ENCODE measurements around the gene XYLT1.

XYLT1 gene

DNA sequence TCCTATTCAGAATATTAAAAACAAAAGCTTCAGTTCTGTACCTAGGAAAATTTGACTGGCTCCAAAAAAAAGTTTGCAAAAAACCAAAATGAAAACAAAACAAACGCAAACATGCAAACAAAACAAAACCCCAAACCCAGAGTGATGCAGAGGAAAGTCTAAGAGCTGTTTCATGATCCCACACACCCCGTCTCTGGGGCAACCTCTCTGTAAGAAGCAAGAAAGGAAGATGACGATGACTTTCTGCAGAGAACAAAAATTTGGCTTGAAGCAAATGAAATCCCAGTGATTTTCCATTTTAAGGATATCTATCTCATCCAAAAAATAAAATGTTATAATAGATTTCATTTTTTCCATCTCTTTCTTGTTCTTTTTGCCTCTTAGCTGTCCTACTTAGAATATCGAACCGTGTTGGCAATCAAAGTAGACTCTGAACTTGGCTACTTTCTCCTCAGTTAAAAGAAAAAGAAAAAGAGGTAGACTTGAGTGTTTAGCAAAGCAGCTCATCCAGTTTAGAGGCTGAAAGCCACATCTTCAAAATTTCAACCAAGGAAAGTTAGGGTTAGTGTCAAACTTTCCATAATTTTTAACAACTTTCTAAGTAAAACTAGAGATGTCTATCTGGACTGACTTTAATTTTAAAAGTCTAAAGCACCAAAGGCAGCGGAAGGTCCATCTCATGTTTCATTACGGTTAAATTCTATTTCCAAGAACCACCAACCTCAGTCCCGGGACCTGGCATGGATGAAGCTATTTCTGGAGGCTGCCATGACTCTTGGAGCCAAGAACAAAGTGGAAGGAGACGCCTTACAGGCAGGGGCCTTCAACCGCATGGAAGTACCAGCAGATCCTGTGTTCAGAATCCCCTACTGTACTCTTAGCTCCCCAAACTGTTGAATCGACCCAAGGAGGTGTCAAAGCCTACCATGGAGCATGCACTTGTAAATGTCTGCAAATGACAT, 180.8 kb downstream of the XYLT1 start:
- TF ChIP-seq, protein P1, sequence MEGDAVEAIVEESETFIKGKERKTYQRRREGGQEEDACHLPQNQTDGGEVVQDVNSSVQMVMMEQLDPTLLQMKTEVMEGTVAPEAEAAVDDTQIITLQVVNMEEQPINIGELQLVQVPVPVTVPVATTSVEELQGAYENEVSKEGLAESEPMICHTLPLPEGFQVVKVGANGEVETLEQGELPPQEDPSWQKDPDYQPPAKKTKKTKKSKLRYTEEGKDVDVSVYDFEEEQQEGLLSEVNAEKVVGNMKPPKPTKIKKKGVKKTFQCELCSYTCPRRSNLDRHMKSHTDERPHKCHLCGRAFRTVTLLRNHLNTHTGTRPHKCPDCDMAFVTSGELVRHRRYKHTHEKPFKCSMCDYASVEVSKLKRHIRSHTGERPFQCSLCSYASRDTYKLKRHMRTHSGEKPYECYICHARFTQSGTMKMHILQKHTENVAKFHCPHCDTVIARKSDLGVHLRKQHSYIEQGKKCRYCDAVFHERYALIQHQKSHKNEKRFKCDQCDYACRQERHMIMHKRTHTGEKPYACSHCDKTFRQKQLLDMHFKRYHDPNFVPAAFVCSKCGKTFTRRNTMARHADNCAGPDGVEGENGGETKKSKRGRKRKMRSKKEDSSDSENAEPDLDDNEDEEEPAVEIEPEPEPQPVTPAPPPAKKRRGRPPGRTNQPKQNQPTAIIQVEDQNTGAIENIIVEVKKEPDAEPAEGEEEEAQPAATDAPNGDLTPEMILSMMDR (IDR thresholded peaks at IDR 0.05; ENCODE audit: unreplicated experiment in 3 of 3), result no peak
- no peaks in the 10 kb centered on the region for H3K36me3 Mint-ChIP-seq (ENCODE audit: low read depth)
- H3K27ac Mint-ChIP-seq, result no peak overlapping the region
- peaks cover 32% of the 10 kb centered on the region for H3K4me1 Mint-ChIP-seq
- no peak overlapping the region for H3K4me3 Mint-ChIP-seq
- no peaks in the 10 kb centered on the region for H3K9me3 Mint-ChIP-seq
- peaks cover 22% of the 10 kb centered on the region for H3K27me3 Mint-ChIP-seq (ENCODE audit: low read depth)

DNA sequence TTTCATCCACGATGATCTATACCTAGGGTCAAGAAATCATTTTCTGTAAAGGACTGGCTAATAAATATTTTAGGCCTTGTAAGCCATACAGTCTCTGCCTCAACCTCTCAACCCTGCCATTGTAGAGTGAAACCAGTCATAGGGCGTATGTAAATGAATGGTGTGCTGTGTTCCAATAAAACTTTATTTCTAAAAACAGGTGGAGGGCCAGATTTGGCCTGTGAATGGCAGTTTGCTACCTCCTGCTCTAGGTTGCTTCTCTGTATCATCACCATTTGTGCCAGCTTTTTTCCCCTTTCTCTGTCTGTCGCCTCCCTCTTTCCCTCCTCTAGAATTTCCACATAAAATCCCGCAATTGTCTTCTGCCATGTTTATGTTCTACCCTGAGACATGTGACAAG, 181.7 kb downstream of the XYLT1 start:
- Mint-ChIP-seq H3K9me3 (no peaks in the 10 kb centered on the region), H3K27me3 (ENCODE audit: low read depth) (peaks cover 26% of the 10 kb centered on the region), H3K4me3 (no peak overlapping the region), H3K4me1 (peaks cover 29% of the 10 kb centered on the region), H3K36me3 (ENCODE audit: low read depth) (no peaks in the 10 kb centered on the region), H3K27ac (no peak overlapping the region)
- TF ChIP-seq, protein P1 (IDR thresholded peaks at IDR 0.05; ENCODE audit: unreplicated experiment in 3 of 3), result no peak

DNA sequence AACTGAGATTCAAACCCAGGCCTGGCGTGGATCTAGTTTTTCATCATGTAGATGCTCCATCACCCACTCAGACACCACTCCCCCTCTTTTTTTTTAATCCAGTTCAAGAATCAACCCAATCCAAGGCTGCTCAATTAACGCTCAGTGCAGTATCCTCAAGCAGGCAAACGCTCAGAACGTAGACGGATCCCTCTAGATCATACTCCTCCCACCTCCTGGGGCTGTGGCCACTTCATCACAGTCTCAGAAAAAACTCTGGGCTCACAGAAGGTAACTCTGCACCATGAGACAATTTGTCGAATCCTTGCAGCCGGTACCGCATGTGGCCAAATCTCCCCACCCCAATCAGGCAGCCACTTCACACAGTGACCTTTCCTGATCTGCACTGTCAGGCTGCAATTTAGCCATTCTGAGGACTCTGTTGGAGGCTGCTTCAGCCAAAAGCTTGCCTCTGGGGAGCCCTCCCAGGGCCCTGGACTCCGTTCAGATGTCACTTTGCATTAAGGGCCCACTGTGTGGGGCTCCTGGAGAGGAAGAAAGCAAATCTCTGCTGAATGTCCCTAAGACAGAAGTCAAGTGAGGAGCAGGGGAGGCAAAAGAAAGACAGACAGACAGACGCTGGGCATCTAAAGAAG, 183.5 kb downstream of the XYLT1 start:
- H3K4me3 Mint-ChIP-seq, result no peak overlapping the region
- peaks cover 32% of the 10 kb centered on the region for H3K27me3 Mint-ChIP-seq (ENCODE audit: low read depth)
- H3K27ac Mint-ChIP-seq, result peak overlapping the region in 1 of 3 experiments; percentile 15
- TF ChIP-seq, protein P1 (IDR thresholded peaks at IDR 0.05; ENCODE audit: unreplicated experiment in 3 of 3), result no peak
- H3K36me3 Mint-ChIP-seq (ENCODE audit: low read depth), result no peaks in the 10 kb centered on the region
- peaks cover 47% of the 10 kb centered on the region for H3K4me1 Mint-ChIP-seq
- no peaks in the 10 kb centered on the region for H3K9me3 Mint-ChIP-seq

DNA sequence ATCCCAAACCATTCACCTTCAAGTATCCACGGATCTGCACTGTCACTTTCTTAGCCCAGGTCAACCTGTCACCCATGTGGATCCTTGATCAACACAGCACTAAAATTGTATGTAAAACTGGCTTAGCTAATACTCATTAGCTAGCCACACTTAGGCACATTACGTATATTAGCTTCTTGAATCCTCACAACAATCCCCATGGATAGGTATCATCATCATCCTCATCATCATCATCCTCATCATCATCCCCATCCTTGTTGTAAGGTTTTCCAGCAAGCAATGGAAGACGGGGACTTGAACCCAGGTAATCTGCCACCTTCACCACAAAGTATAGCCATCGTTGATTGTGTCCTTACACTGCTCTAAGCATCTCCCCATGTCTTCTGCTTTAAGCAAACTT, 184.3 kb downstream of the XYLT1 start:
- Mint-ChIP-seq H3K9me3 (no peaks in the 10 kb centered on the region), H3K27ac (no peak overlapping the region), H3K36me3 (ENCODE audit: low read depth) (no peaks in the 10 kb centered on the region), H3K4me3 (no peak overlapping the region), H3K4me1 (peaks cover 49% of the 10 kb centered on the region), H3K27me3 (ENCODE audit: low read depth) (peaks cover 29% of the 10 kb centered on the region)
- TF ChIP-seq, protein P1 (IDR thresholded peaks at IDR 0.05; ENCODE audit: unreplicated experiment in 3 of 3), result no peak

DNA sequence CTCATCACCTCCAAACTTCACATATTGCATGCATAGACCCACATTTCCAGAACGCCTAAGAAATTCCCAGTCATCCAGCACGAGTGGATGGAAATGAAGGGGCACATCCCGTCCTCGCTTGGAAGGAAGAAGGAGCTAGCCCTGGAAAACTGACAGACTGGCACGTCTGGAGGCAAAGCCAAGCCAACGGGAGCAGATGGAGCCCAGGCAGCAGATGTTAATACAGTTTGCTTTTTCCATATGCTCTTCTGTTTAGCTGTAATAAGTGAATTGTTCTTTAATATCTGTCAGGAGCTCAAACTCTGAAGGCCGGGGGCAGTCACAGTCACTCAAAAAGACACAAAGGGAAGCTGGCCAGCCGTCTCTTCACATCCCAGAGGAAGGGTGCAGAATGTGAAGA, 187.7 kb downstream of the XYLT1 start:
- Mint-ChIP-seq H3K9me3 (no peaks in the 10 kb centered on the region), H3K4me1 (peaks cover 51% of the 10 kb centered on the region), H3K27me3 (ENCODE audit: low read depth) (peaks cover 29% of the 10 kb centered on the region), H3K4me3 (no peak overlapping the region), H3K36me3 (ENCODE audit: low read depth) (no peaks in the 10 kb centered on the region), H3K27ac (no peak overlapping the region)
- TF ChIP-seq, protein P1 (IDR thresholded peaks at IDR 0.05; ENCODE audit: unreplicated experiment in 3 of 3), result no peak

Data from nephron (organoid).